ENCODE data around the gene ZNF865. TPM values are rescaled to one million over a fixed set of nuclear protein-coding genes. Genes with fewer than 3 reads are reported as not detected.

The ZNF865 gene
- total and polyA plus RNA-seq, 8 donors = 1.3 to 60.5 (median 6.6) TPM

DNA sequence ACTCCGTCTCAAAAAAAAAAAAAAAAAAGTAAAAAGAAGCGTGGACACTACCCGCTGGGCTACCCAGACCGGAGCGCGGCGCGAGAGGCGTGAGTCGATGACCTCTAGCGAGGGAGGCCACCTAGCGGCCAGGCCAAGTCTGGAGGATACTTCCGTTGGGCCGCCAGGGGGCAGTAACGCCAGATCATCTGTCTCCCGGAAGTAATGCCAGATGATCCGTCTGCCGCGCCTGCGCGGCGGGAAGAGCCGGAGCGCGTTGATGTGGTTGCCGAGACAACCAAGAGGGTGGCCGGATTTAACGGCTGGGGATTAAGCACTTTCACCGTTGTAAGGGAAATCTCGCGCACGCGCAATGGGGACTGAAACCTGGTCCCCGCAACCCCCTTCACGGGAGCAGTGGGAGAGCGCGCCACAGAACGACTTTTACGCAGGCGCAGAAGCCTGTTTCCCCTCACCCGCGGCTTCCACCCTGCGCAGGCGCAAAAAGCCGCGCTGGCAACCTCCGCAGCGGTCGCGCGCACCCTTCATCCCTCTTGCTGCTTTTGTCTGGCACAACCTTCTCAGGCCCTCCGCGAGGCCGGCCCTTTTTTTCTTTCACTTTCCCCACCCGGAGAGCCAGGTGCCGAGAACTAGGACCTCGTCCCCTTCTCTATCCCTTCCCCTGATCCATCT lies 48.3 kb downstream of the ZNF865 start:
- peak; percentile 98 to 99 for DNase-seq
- TF ChIP-seq POLR2A (IDR thresholded peaks at IDR 0.05) (peak in 1 of 4 donors; percentile 54), EP300 (IDR thresholded peaks at IDR 0.05) (no peak), POLR2AphosphoS5 (IDR thresholded peaks at IDR 0.05) (peak; percentile 34 to 83 (median 69))
- TF ChIP-seq, protein P1, sequence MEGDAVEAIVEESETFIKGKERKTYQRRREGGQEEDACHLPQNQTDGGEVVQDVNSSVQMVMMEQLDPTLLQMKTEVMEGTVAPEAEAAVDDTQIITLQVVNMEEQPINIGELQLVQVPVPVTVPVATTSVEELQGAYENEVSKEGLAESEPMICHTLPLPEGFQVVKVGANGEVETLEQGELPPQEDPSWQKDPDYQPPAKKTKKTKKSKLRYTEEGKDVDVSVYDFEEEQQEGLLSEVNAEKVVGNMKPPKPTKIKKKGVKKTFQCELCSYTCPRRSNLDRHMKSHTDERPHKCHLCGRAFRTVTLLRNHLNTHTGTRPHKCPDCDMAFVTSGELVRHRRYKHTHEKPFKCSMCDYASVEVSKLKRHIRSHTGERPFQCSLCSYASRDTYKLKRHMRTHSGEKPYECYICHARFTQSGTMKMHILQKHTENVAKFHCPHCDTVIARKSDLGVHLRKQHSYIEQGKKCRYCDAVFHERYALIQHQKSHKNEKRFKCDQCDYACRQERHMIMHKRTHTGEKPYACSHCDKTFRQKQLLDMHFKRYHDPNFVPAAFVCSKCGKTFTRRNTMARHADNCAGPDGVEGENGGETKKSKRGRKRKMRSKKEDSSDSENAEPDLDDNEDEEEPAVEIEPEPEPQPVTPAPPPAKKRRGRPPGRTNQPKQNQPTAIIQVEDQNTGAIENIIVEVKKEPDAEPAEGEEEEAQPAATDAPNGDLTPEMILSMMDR (IDR thresholded peaks at IDR 0.05) = peak in 6 of 7 experiments; percentile 91 to 100 (median 98)
- peak overlapping the region; percentile 94 to 98 (median 97) for H3K27ac ChIP-seq
- 0% methylated on average over 55 to 57 of the region's 57 CpGs for WGBS, 5 donors
- H3K36me3 ChIP-seq = peaks cover 4 to 31% (median 19%) of the 10 kb centered on the region in 4 donors
- intact Hi-C loops (cut with DNase I; ENCODE audit: low total_unique reads) = no loop called here
- H3K4me3 ChIP-seq = peak overlapping the region; percentile 68 to 96 (median 82)
- peaks cover 43 to 67% (median 57%) of the 10 kb centered on the region in 4 donors for H3K4me1 ChIP-seq
- H3K27me3 ChIP-seq = no peaks in the 10 kb centered on the region
- no peaks in the 10 kb centered on the region for H3K9me3 ChIP-seq

DNA sequence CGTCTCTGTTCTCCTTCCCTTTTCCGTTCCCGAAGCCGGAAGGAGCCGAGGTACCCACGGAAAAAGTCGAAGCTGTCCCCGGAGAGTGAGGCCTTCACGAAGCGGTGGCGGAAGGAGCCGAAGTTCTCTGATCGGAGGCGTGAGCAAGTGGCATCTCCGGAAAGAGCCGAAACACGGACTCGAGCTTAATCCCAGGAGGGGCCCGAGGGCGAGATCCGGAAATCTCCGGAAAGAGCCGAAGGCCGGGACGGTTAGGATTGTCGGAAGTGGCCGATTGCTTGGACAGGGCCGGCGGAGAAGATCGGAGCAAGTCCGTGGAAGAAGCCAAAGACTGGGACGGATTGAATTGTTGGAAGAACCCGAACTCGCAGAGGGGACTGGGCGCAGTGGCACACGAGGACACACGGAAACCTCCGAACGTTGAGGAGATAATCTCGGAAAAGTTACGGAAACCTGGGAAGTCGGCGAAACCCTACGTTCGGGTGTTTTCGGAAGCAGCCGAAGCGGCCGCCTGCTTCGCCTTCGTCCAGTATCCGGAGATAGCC lies 48.9 kb downstream of the ZNF865 start:
- peak; percentile 100 for DNase-seq
- Histone ChIP-seq H3K4me1 (peaks cover 44 to 67% (median 57%) of the 10 kb centered on the region in 4 donors), H3K4me3 (peak overlapping the region; percentile 68 to 96 (median 82)), H3K36me3 (peaks cover 4 to 37% (median 25%) of the 10 kb centered on the region in 4 donors), H3K27me3 (no peaks in the 10 kb centered on the region), H3K9me3 (no peaks in the 10 kb centered on the region), H3K27ac (peak overlapping the region; percentile 94 to 98 (median 97))
- TF ChIP-seq, protein P1 (IDR thresholded peaks at IDR 0.05) = no peak
- TF ChIP-seq POLR2A (IDR thresholded peaks at IDR 0.05) (no peak), EP300 (IDR thresholded peaks at IDR 0.05) (no peak), POLR2AphosphoS5 (IDR thresholded peaks at IDR 0.05) (no peak)
- intact Hi-C loops (cut with DNase I; ENCODE audit: low total_unique reads) = no loop called here
- 0% methylated on average over 45 to 52 of the region's 52 CpGs for WGBS, 5 donors

DNA sequence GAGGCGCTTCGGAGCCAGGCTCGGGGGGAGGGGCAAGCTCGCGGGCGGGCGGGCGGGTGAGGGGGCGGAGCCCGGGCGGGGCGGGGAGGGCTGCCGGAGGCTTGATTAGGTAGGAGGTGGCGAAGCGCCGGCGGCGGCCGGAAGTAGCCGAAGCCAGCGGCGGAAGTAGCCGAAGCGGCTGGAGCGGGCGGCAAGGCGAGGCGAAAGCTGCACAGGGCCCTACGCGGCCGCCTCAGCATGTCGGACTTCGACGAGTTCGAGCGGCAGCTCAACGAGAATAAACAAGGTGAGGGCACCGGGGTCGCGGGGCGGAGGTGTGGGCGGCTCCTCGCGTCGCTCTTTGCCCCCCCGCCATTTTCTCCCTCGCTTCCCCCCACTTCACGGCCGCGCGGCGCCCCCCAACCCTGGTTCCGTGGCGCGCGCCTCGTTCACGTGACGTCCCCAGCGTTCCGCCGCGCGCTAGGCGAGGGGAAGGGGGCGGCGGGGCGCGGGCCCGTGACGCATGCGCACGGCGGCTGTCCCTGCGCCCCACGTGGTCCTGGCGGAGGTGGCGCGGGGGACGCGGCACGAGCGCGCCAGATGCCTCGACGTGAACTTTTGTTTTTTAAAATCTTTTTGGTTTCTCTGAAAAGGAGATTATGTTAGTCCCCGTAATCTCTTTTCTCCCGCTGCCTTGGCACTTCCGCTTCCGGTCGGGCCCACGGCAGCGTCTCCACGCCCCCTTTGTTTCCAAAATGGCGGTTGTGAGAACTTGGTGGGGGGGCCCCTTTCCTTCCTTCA lies 49.6 kb downstream of the ZNF865 start, which contains the start of gene U2AF2:
Gene U2AF2, plus strand, starts transcription at position 168 of the 780 bp plus-strand sequence. Its CDS starts 70 bp downstream, at position 238.
- peaks cover 49 to 67% (median 58%) of the 10 kb centered on the region in 4 donors for H3K4me1 ChIP-seq
- peak within 1 kb of the TSS; percentile 94 to 98 (median 97) for H3K27ac ChIP-seq
- peak; percentile 97 to 98 for DNase-seq
- H3K36me3 ChIP-seq = peaks cover 7 to 44% (median 32%) of the 10 kb centered on the region in 4 donors
- H3K4me3 ChIP-seq = peak within 1 kb of the TSS; percentile 68 to 96 (median 82)
- H3K9me3 ChIP-seq = no peaks in the 10 kb centered on the region
- intact Hi-C loops (cut with DNase I; ENCODE audit: low total_unique reads) = no loop called here
- no peaks in the 10 kb centered on the region for H3K27me3 ChIP-seq
- peak in 2 of 3 donors; percentile 68 to 83 for TF ChIP-seq POLR2AphosphoS5 (IDR thresholded peaks at IDR 0.05)
- TF ChIP-seq, protein P1 (IDR thresholded peaks at IDR 0.05) = no peak
- 0 to 1% (median 0%) methylated on average over 38 to 95 of the region's 95 CpGs for WGBS, 5 donors

DNA sequence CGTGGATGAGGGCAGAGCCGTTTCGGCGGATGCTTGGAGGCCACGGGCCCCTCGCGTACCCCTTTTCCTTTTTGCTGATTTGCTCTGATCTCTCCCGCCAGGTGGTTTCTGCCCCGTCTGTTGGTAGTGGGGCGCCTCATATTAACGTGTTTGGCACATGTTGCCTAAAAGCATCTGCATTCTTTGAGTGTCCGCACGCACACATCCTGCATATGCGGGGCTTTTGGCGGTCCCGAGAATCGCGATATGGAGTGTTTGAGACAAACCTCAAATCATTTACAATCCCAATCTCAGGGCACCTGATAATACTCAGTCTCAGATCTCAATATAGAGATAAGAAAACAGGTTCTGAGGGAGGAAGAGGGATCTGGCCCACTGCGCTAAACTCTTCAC lies 50.2 kb downstream of the ZNF865 start:
- WGBS, 5 donors = 0 to 1% (median 0%) methylated on average over 19 of the region's 19 CpGs
- Histone ChIP-seq H3K27ac (peak overlapping the region; percentile 94 to 98 (median 97)), H3K36me3 (peaks cover 13 to 47% (median 36%) of the 10 kb centered on the region in 4 donors), H3K4me1 (peaks cover 49 to 67% (median 62%) of the 10 kb centered on the region in 4 donors), H3K27me3 (no peaks in the 10 kb centered on the region), H3K9me3 (no peaks in the 10 kb centered on the region), H3K4me3 (peak overlapping the region; percentile 68 to 96 (median 82))
- DNase-seq = no peak
- TF ChIP-seq, protein P1 (IDR thresholded peaks at IDR 0.05) = no peak
- TF ChIP-seq POLR2AphosphoS5 (IDR thresholded peaks at IDR 0.05) (no peak), POLR2A (IDR thresholded peaks at IDR 0.05) (no peak), EP300 (IDR thresholded peaks at IDR 0.05) (no peak)
- intact Hi-C loops (cut with DNase I; ENCODE audit: low total_unique reads) = no loop called here
